ENCODE results near the gene BRMS1L.

Gene BRMS1L

DNA sequence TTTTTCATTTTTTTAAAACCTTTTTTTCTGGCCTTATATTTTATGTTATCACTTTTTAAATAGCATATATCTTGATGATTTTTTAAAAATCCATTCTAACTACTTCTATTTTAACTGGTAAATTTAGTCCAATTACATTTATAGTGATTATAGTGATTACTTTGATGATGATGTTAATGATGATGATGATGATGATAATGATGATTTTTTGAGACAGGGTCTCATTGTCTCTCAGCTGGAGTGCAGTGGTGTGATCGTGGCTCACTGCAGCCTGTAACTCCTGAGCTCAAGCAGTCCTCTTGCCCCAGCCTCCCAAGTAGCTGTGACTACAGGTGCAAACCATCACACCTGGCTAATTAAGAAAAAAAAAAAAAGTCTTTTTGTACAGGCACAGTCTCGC is 27.1 kb downstream of the BRMS1L start:
- no peak for DNase-seq
- Histone ChIP-seq H2AFZ (ENCODE audit: insufficient read depth, low read length, poor library complexity) (no peak overlapping the region), H3K27ac (ENCODE audit: low read depth, low read length) (no peak overlapping the region), H3K4ac (ENCODE audit: low read depth, low read length) (no peak overlapping the region), H3K9me3 (ENCODE audit: insufficient read depth, low read depth, low read length) (no peaks in the 10 kb centered on the region), H3K14ac (ENCODE audit: low read length) (no peak overlapping the region), H2BK12ac (ENCODE audit: low read length) (no peak overlapping the region), H4K91ac (ENCODE audit: low read depth, low read length) (no peak overlapping the region), H4K8ac (ENCODE audit: low read depth, low read length) (no peak overlapping the region), H2BK5ac (ENCODE audit: low read depth, low read length, poor library complexity) (no peak overlapping the region), H3K79me2 (ENCODE audit: control insufficient read depth, insufficient read depth, low read length, poor library complexity) (no peaks in the 10 kb centered on the region), H3K18ac (ENCODE audit: low read length) (no peak overlapping the region), H3K23ac (ENCODE audit: low read length) (no peak overlapping the region), H3K79me1 (ENCODE audit: low read length) (no peaks in the 10 kb centered on the region), H2AK5ac (ENCODE audit: low read length) (no peak overlapping the region), H2BK120ac (ENCODE audit: insufficient read depth, low read length, poor library complexity) (no peak overlapping the region), H4K12ac (ENCODE audit: low read depth, low read length) (no peak overlapping the region), H3K27me3 (ENCODE audit: insufficient read depth, low read length) (no peaks in the 10 kb centered on the region), H3K9ac (ENCODE audit: low read length) (no peak overlapping the region), H3K36me3 (ENCODE audit: control insufficient read depth in 1 of 2, insufficient read depth in 2 of 2, low read length in 2 of 2) (peaks cover 2 to 5% of the 10 kb centered on the region in 2 experiments), H3K4me2 (ENCODE audit: low read length) (no peak overlapping the region), H3K4me1 (ENCODE audit: control insufficient read depth in 1 of 2, insufficient read depth in 2 of 2, low read length in 2 of 2) (no peaks in the 10 kb centered on the region), H3K4me3 (ENCODE audit: low read depth, low read length) (no peak overlapping the region)
- no CpG with 5 or more reads among the region's 2 CpGs for WGBS (ENCODE audit: extremely low coverage, insufficient coverage, insufficient read length)

DNA sequence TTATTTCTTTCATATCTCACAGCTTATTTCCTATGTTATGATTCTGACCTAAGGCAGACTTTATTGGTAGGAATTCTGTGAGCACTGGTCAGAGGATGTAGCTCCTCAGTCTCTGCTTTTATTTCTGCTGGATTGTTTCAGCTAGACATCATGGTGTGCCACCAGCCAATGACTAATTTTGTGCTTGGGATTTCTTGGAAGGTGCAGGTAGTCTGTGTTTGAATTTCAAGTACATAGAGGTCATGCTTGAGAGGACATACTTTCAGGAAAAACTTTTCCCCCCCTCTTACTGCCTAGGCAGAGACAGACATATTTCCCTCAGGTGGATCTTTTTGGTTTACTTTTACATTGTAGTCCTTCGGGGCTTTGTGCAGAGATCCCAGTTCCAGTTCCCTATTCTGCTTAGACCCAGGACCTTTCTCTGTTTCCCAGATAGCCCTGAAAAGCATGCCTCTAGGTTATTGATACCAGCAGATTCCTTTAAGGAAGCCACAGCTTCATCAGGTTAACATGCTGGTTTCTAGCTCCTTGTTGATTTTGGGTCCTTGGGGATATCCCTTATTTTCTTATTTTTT is 28.6 kb downstream of the BRMS1L start:
- Histone ChIP-seq H3K4me3 (ENCODE audit: low read depth, low read length) (no peak overlapping the region), H3K79me1 (ENCODE audit: low read length) (no peaks in the 10 kb centered on the region), H2BK5ac (ENCODE audit: low read depth, low read length, poor library complexity) (no peak overlapping the region), H2BK12ac (ENCODE audit: low read length) (no peak overlapping the region), H3K4me1 (ENCODE audit: control insufficient read depth in 1 of 2, insufficient read depth in 2 of 2, low read length in 2 of 2) (no peaks in the 10 kb centered on the region), H3K27ac (ENCODE audit: low read depth, low read length) (no peak overlapping the region), H3K23ac (ENCODE audit: low read length) (no peak overlapping the region), H4K8ac (ENCODE audit: low read depth, low read length) (no peak overlapping the region), H3K18ac (ENCODE audit: low read length) (no peak overlapping the region), H3K79me2 (ENCODE audit: control insufficient read depth, insufficient read depth, low read length, poor library complexity) (no peaks in the 10 kb centered on the region), H4K12ac (ENCODE audit: low read depth, low read length) (no peak overlapping the region), H3K14ac (ENCODE audit: low read length) (no peak overlapping the region), H3K36me3 (ENCODE audit: control insufficient read depth in 1 of 2, insufficient read depth in 2 of 2, low read length in 2 of 2) (peaks cover 2 to 5% of the 10 kb centered on the region in 2 experiments), H2AK5ac (ENCODE audit: low read length) (no peak overlapping the region), H3K9ac (ENCODE audit: low read length) (no peak overlapping the region), H2BK120ac (ENCODE audit: insufficient read depth, low read length, poor library complexity) (no peak overlapping the region), H2AFZ (ENCODE audit: insufficient read depth, low read length, poor library complexity) (no peak overlapping the region), H3K4ac (ENCODE audit: low read depth, low read length) (no peak overlapping the region), H4K91ac (ENCODE audit: low read depth, low read length) (no peak overlapping the region), H3K4me2 (ENCODE audit: low read length) (no peak overlapping the region), H3K9me3 (ENCODE audit: insufficient read depth, low read depth, low read length) (no peaks in the 10 kb centered on the region), H3K27me3 (ENCODE audit: insufficient read depth, low read length) (no peaks in the 10 kb centered on the region)
- whole genome bisulfite sequencing (ENCODE audit: extremely low coverage, insufficient coverage, insufficient read length), result no CpG with 5 or more reads among the region's 1 CpG
- peak; percentile 46 to 71 for DNase-seq

DNA sequence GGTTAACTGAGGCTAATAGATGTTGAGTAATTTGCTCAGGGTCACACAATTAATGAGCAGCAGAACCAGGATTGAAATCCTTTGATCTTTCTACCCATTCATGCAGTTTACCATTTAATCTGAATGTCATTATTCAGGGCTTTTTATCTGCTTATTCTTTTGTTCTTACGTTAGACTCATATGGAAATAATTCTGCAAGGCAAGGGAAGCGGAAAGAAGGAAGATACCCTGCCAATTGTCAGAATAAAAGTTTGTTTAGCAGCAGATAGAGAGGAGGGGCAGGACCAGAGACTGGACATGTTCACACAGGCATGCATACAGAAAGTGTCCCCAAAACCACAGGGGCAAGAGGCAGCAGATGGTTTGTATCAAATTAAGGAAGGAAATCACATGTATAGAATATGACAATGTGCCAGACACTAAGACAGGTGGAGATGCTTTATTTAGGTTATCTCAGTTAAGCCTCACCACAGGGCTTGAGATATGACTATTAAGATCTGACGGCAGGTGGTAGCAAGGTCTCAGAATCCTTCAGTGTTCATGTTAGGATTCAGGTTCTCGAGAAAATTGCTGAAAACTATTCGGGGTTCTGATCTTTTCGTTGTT is 29.8 kb downstream of the BRMS1L start:
- no peaks in the 10 kb centered on the region for H3K79me2 ChIP-seq (ENCODE audit: control insufficient read depth, insufficient read depth, low read length, poor library complexity)
- no CpG with 5 or more reads among the region's 6 CpGs for WGBS (ENCODE audit: extremely low coverage, insufficient coverage, insufficient read length)
- H4K91ac ChIP-seq (ENCODE audit: low read depth, low read length), result no peak overlapping the region
- H2BK5ac ChIP-seq (ENCODE audit: low read depth, low read length, poor library complexity), result no peak overlapping the region
- H3K27ac ChIP-seq (ENCODE audit: low read depth, low read length), result no peak overlapping the region
- H3K27me3 ChIP-seq (ENCODE audit: insufficient read depth, low read length), result no peaks in the 10 kb centered on the region
- H3K14ac ChIP-seq (ENCODE audit: low read length), result no peak overlapping the region
- H2BK12ac ChIP-seq (ENCODE audit: low read length), result no peak overlapping the region
- H3K79me1 ChIP-seq (ENCODE audit: low read length), result no peaks in the 10 kb centered on the region
- H3K4me3 ChIP-seq (ENCODE audit: low read depth, low read length), result no peak overlapping the region
- no peak overlapping the region for H4K12ac ChIP-seq (ENCODE audit: low read depth, low read length)
- DNase-seq, result no peak
- H3K4me1 ChIP-seq (ENCODE audit: control insufficient read depth in 1 of 2, insufficient read depth in 2 of 2, low read length in 2 of 2), result no peaks in the 10 kb centered on the region
- H3K18ac ChIP-seq (ENCODE audit: low read length), result no peak overlapping the region
- H3K23ac ChIP-seq (ENCODE audit: low read length), result no peak overlapping the region
- H3K4me2 ChIP-seq (ENCODE audit: low read length), result no peak overlapping the region
- H2AFZ ChIP-seq (ENCODE audit: insufficient read depth, low read length, poor library complexity), result no peak overlapping the region
- H2BK120ac ChIP-seq (ENCODE audit: insufficient read depth, low read length, poor library complexity), result no peak overlapping the region
- peaks cover 2 to 3% of the 10 kb centered on the region in 2 experiments for H3K36me3 ChIP-seq (ENCODE audit: control insufficient read depth in 1 of 2, insufficient read depth in 2 of 2, low read length in 2 of 2)
- H3K9me3 ChIP-seq (ENCODE audit: insufficient read depth, low read depth, low read length), result no peaks in the 10 kb centered on the region
- H2AK5ac ChIP-seq (ENCODE audit: low read length), result no peak overlapping the region
- no peak overlapping the region for H4K8ac ChIP-seq (ENCODE audit: low read depth, low read length)
- no peak overlapping the region for H3K9ac ChIP-seq (ENCODE audit: low read length)
- no peak overlapping the region for H3K4ac ChIP-seq (ENCODE audit: low read depth, low read length)

DNA sequence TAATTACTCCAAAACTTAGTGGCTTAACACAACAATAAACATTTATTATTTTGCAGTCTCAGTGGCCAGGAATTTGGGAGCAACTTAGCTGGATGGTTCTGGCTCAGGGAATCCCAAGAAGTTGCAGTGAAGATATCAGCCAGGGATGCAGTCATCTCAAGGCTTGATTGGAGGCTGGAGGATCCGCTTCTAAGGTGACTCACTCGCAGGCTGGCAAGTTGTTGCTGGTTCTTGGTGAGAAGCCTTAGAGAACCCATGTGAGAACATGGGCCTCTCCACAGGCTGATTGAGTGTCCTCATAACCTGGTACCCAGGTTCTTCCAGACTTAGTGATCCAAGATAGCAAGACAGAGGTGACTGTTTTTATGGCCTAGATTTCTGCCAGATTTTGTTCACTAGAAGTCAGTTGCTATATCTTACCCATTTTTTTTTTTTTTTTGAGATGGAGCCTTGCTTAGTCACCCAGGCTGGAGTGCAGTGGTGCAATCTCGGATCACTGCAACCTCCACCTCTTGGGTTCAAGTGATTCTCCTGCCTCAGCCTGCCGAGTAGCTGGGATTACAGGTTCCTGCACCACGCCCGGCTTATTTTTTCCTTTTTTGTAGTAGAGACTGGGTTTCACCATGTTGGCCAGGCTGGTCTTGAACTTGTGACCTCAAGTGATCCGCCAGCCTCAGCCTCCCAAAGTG is 32.5 kb downstream of the BRMS1L start:
- H3K4me1 ChIP-seq (ENCODE audit: control insufficient read depth in 1 of 2, insufficient read depth in 2 of 2, low read length in 2 of 2), result no peaks in the 10 kb centered on the region
- no peaks in the 10 kb centered on the region for H3K9me3 ChIP-seq (ENCODE audit: insufficient read depth, low read depth, low read length)
- H4K12ac ChIP-seq (ENCODE audit: low read depth, low read length), result no peak overlapping the region
- no peak overlapping the region for H2AK5ac ChIP-seq (ENCODE audit: low read length)
- no peak overlapping the region for H3K4me3 ChIP-seq (ENCODE audit: low read depth, low read length)
- no peaks in the 10 kb centered on the region for H3K27me3 ChIP-seq (ENCODE audit: insufficient read depth, low read length)
- H4K8ac ChIP-seq (ENCODE audit: low read depth, low read length), result no peak overlapping the region
- H3K79me2 ChIP-seq (ENCODE audit: control insufficient read depth, insufficient read depth, low read length, poor library complexity), result no peaks in the 10 kb centered on the region
- no peak overlapping the region for H3K4ac ChIP-seq (ENCODE audit: low read depth, low read length)
- no peak overlapping the region for H2AFZ ChIP-seq (ENCODE audit: insufficient read depth, low read length, poor library complexity)
- peaks cover 5 to 6% of the 10 kb centered on the region in 2 experiments for H3K36me3 ChIP-seq (ENCODE audit: control insufficient read depth in 1 of 2, insufficient read depth in 2 of 2, low read length in 2 of 2)
- no peak overlapping the region for H2BK5ac ChIP-seq (ENCODE audit: low read depth, low read length, poor library complexity)
- DNase-seq, result peak; percentile 16 to 39
- H4K91ac ChIP-seq (ENCODE audit: low read depth, low read length), result no peak overlapping the region
- no peak overlapping the region for H3K9ac ChIP-seq (ENCODE audit: low read length)
- H3K18ac ChIP-seq (ENCODE audit: low read length), result no peak overlapping the region
- no peak overlapping the region for H3K27ac ChIP-seq (ENCODE audit: low read depth, low read length)
- no peak overlapping the region for H2BK120ac ChIP-seq (ENCODE audit: insufficient read depth, low read length, poor library complexity)
- H3K79me1 ChIP-seq (ENCODE audit: low read length), result no peaks in the 10 kb centered on the region
- H3K23ac ChIP-seq (ENCODE audit: low read length), result no peak overlapping the region
- H2BK12ac ChIP-seq (ENCODE audit: low read length), result no peak overlapping the region
- H3K14ac ChIP-seq (ENCODE audit: low read length), result no peak overlapping the region
- no CpG with 5 or more reads among the region's 7 CpGs for WGBS (ENCODE audit: extremely low coverage, insufficient coverage, insufficient read length)
- no peak overlapping the region for H3K4me2 ChIP-seq (ENCODE audit: low read length)
